HG02973 (cell line): Measurements from ENCODE around the gene STEEP1.

Experiments used
- ATAC-seq: cut with Tn5 transposase; IDR thresholded peaks from one replicate; pipeline ENCODE4 v1.9.1; 2021; ENCODE audit warnings: moderate library complexity; ENCODE audit not compliant: unreplicated experiment

The STEEP1 gene

DNA sequence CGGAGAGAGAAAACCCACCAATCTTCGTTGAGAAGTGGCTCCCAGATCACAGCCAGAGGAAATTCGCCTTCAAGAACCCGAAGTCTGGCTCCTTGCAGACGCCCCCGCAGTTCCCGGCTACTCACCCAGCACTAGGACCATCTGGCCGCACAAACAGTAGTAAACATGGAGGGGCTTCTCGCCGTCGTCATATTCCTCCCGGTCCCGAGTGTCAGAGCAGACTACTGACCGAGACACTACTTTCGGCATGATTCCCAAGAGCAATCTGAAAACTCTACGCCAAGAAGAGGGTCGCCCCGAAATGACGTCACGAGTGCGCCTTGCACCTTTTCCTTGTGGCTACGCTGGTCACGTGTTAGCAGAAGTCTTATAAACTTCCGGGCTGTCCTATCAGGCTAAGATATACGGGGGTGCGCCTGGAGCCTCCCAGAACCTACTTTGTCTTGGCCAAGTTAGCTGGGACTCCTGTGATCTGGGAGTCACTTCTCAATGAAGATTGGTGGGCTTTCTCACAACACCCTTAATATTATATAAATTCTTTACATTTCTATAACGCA lies at the start of gene STEEP1:
Gene STEEP1 (minus strand): TSS at position 303 of the 557 bp plus-strand sequence. CDS start 54 bp downstream, at position 249.
- peak; percentile 90 for ATAC-seq

DNA sequence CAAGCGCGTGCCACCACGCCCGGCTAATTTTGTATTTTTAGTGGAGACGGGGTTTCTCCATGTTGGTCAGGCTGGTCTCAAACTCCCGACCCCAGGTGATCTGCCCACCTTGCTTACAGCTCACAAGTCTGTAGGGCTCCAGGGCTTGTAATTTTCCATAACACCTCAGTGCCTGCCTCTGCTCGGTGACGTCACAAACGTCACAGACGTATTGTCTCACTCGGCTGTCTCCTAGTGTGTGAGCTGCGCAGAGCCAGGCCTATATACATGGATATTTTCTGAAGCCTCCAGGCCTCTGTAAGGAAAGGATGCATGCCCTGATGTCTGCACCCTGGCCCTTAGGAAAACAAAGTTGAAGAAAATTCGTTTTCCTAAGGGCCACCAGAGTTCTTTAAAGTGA lies 49.6 kb upstream of the STEEP1 start:
- ATAC-seq = no peak

DNA sequence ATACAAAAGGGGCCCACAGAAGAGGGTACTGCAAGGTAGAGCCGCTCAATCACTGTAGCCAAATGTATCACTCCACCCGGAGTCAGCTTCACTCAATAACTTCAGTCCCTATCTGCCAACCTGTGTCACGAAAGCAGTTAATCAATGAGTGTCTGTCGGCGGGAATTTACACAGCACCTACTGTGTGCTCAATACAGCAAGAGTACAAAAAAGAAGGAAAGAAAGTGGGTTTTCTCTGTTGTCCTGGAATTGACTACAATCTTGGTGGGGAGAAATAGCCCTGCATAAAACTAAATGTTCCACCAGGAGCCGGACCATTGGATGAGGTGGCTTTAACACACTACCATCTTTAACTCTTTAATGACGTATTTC lies 41.8 kb upstream of the STEEP1 start:
- ATAC-seq = no peak

DNA sequence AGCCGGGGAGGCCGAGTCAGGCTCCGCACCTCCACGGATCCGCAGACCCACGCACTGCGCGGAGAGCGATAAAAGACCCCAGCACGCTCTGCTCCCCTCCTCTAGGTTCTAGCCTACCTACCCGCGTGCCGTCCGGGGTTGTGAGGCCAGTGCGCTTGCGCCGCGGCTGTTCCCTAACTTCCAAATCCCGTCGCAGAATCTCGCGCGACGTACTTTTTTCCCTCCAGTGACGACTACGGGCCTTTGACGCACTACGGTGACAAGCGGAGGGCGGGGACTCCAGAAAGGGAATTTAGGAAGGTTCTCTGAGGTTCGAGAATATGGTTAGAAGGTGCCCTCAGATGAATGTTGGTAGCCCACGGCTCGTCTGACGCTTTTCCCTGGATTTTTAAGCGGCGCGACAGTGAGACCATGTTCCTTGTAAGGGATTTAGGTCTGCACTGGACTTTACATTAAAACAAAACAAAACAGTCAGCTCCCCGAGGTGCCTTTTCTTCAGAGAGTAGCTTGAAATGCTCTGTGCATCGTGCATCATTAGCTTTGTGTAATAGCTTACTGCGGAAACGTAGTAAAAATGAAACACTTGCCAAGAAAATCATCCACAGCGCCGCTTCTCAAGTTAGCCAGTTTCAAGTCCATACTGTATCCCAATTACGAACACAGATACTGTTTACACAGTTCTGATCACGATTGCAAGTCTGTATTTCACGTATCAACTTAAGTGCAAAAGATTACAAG lies 41.2 kb upstream of the STEEP1 start, which contains the start of gene NKRF:
Gene NKRF (minus strand): TSS at position 145 of the 738 bp plus-strand sequence.
- ATAC-seq = peak; percentile 85

DNA sequence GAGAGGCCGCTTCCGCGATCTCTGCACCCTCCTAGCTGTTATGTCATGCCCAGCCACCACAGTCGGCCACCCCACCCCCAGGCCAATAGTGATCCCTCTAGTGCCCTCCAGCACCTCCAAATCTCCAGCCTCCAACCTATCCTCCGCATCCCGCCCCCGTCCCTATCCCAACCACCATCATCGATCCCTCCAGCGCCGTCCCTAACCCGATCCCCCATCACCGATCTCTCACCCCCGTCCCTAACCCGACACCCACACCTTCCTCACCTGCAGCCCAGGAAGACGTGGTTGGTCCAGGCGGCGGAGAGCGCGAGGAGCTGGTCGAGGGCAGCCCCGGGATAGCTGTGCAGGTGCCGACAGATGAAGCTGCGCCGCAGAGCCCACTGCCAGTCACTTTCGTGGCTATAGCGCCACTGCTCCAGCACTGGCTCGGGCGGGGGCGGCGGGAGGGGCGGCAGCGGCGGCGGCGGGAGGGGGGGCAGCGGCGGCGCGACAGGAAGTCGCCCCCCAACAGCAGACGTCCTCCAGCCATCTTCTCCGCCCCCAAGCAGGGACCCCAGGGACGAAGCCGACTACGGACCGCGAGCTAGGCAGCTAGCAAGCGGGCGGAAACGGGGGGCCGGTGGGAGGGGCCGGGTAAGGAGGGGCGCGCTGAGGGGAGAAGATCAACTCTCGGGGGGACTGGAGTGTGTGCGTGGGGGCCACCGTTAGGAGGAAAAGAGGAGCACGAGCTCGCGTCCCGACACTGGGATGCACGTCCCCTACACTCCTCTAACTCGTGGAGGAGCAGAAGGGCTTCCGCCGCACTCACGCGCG lies 40.5 kb upstream of the STEEP1 start:
- ATAC-seq = peak; percentile 24

DNA sequence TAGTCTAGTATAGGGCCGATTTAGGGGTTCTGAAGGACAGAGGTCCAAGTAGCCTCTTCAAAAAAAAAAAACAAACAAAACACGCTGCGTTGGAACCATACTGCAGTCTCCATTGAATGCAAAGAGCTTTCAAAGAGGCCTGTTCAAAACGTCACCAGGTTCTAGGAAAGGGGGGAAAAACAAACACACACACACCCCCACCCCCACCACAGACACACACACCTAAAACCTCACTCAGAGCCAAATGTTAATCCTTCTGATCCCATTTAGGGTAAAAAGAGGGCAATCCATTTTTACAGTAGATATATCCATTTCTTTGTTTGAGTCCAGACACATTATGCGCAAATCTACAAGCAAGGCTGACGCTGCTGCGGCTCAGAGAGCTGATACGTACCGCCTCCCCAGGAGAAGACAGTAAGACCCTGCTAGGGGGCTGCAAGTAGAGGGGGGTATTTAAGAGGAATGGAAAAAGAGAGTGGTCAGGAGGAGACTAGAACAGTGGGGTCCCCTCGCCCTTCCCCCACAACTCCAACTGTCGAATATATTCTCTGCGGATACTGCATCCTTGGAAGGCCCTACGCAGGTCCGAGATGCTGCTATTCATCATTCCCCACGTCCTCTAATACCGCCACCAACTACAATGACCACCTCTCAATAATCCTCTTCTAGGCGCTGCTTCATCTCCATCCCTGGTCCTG lies 39.7 kb upstream of the STEEP1 start:
- ATAC-seq = no peak

DNA sequence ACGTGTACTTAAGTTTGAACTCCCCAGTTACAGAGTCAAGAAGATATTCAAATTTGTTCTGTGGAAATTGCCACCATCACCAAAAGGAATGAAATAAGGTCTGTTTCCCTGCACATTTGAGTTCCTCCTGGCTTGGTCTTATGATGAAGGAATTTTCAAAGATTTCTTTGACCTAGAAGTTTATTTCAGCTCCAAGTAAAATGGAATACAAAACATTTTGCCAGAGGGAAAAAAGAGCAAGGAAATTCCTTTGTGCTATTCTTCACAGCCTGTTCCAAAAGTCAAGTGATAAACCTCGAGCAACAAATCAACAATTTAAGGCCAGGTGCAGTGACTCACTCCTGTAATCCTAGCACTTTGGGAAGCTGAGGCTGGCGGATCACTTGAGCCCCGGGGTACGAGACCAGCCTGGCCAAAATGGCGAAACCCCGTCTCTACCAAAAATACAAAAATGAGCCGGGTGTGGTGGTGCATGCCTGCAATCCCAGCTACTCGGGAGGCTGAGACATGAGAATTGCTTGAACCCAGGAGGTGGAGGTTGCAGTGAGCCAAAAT lies 37.6 kb upstream of the STEEP1 start:
- ATAC-seq = no peak

DNA sequence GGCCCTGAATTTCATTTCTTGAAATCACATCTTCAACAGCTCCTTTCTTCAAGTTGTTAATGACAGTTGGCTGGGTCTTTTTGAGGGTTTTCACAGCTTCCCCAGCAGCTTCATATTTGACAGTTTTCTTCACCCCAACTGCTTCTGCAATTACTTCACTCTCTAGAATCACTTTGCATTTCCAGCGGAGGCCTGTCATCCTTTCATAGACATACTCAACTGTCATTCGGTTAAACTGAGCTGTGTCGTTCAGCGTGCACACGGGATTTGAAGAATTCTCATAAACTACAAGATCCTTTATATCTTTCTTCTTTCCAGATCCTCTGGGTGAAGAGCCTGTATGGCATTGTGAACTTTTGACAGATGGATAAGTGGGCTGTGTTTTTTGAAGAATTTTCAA lies 24.6 kb upstream of the STEEP1 start:
- no peak for ATAC-seq

DNA sequence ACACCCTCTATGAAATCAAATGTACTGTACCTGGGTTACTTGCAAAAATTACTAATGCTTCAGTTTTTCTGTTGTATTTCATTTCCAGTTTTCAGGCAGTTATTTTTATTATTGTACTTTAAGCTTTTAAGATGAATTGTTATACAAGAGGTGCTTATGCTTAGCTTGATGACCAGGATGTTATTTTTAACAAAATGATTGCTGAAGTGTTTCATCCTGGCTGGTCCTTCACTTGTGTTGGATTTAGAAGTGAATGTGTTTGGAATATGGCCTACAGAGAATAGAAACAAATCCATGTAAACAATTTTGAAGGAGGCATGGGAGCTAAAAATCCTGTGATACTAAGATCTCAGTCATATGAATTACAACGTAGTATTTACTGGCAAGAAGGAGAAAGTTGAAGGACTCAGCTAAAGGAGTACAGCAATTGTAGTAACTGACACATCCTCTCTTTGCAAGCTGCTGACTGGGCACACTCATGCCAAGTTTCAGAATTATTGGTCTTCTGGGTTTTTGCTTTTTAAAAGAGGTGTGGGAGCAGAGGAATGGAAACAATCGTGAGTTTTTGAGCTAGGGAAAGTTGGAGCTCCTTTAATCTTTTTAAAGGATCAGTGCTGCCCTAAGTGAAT lies 18.3 kb upstream of the STEEP1 start:
- no peak for ATAC-seq

DNA sequence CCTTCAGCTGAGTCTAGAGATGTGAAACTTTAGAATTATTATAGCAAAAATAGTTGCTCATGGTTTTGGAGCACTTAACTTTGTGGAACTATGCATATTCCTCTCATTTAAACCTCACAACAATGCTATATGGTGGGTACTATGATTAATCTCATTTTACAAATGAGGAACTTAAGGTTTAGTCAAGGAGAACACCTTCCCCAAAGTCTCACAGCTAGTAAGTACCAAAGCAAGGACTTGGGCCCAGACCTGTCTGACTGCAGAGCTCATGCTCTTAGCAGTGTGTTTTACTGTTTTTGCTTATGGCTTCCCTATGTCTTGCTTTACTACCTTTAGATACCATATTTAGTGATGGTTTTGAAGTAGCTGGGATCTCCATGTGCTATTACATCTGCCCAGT lies 14.2 kb upstream of the STEEP1 start:
- no peak for ATAC-seq

DNA sequence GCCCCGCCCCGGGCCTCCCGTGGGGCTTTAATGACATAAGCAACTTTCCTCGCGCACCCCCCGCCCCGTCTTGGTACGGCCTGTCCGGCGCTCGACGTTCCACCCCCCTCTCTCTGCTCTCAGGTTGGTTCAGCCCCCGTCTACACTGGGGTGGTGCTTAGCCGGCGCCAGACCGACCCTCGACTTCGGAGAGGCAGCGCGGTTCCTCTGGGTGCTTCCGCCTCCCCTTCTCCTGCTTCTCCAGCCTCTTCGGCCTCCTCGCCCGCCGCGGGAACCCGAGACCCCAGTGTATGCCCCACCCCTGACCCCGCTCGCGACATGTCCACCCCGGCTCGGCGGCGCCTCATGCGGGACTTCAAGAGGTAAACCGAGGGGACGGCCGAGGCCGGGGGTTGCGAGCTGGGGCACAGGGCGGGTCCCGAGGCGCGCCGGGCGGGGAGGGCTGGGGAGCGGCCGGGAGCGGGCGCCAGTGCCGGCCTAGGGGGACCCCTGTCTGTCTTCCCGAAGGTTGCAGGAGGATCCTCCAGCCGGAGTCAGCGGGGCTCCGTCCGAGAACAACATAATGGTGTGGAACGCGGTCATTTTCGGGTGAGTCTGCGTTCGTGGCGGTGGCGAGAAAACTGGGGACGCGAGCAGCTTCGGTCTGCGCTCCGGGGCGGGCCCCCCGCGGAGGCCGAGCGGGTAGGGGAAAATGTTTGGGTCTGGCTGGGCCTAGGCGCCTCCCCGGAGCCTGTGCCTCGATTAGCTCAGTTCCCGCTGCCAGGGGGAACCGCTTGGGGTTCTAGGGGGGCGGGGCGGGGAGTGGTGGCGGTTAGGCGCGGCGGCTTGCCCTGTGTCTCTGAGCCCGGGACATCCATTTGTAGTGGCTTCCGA lies 9.4 kb upstream of the STEEP1 start, which contains the start of gene UBE2A:
Gene UBE2A (plus strand): TSS at position 170 of the 873 bp plus-strand sequence. CDS start 149 bp downstream, at position 319.
- peak; percentile 66 for ATAC-seq

DNA sequence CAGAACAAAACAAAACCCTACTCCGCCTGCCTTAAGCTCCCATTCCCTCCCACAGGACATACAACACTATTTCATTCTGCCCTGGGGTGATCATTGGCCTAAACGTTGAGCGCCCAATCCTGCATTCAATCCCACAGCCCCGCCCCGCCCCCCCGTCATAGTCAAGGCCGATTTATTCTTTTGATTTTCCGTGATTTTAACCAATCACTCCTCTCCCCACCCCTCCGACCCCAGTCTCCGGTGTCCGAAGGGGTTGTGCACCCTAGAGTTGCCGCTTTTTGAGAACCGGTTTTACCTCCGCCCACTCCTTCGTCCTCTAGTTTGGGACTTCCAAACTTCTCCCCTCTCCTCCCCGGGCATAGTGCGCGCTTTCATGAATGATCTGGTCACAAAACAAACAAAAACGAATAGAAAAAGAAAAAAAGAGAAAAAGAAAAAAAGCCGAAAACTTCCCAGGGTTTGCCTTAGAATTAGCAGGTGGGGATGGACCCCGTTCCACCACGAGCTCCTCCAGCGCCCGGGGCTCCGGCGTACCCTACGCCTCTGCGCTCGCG lies 8.7 kb upstream of the STEEP1 start:
- peak; percentile 79 for ATAC-seq

DNA sequence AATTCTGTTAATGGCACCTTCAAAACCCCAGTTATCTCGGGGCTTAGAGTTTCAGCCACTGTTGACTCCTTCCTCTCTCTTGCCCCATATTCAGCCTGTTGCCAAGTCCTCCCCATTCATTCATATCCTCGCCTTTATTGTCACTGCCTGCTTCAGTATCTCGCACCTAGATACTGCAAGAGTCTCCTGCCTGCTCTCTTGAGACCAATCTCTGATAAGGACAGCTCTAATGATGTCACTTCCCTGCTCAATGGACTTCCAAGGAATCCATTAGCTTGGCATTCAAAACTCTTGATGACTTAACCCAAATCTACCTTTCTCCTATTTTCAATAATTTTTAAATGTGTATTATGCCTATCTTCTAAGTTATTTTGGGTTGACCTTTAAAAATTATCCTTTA lies 8.0 kb upstream of the STEEP1 start:
- no peak for ATAC-seq

DNA sequence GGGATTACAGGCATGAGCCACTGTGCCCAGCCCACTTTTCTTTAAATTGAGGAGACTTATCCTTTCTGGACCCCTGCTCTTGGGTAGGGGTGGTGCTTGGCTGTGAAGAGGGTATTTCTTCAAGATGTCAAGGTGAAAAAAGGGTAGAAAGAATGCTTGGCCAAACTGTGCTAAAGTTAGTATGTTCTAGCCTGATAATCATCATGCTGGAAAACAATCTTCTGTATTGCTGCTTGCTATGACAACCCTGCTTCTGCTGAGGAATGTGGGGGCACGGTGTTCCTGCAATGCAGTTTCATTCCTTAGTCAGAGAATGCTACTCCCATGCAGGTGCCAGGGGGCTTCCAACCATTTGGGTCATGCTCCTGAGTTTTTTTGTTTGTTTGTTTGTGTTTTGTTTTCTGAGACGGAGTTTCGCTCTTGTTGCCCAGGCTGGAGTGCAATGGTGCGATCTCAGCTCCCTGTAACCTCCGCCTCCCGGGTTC lies 5.2 kb upstream of the STEEP1 start:
- no peak for ATAC-seq

DNA sequence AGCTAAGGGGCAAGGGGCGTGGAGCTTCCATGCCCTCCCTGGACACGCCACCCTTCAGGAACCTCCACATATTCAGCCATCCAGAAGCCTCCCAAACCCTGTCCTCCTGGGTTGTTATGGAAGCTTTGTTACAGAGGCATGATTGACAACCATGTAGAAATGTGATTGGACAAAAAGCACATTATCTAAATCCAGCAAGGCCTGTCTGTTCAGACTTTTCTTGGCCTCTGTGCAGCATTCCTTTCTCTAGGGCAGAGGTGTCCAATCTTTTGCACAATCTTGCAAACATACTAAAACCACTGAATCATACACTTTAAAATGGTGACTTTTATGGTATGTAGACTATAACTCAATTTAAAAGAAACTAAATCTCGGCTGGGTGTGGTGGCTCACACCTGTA lies 12.7 kb downstream of the STEEP1 start:
- no peak for ATAC-seq

DNA sequence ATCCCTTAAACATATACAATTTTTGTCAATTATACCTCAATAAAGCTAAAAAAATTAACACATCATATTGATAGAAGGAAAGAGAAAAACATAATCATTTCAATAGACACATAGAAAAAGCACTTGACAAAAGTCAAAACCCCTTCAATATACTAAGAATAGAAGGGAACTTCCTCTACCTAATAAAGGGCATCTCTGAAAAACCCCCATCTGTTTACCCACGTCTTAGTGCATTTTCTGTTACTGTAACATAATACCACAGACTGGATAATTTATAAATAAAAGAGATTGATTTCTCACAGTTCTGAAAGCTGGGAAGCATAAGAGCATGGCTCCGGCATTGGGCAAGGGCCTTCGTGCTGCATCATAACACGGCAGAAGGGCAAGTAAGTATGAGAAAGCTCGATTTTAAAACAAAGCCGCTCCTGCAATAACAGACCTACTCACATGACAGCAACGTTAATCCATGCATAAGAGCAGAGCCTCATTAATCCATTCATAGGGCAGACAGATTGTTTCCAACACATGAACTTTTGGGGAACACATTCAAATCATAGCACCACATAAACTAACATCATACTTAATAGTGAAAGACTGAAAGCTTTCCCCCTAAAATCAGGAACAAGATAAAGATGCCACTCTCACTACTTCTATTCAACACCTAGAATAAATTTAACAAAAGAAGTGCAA lies 15.7 kb downstream of the STEEP1 start:
- no peak for ATAC-seq

DNA sequence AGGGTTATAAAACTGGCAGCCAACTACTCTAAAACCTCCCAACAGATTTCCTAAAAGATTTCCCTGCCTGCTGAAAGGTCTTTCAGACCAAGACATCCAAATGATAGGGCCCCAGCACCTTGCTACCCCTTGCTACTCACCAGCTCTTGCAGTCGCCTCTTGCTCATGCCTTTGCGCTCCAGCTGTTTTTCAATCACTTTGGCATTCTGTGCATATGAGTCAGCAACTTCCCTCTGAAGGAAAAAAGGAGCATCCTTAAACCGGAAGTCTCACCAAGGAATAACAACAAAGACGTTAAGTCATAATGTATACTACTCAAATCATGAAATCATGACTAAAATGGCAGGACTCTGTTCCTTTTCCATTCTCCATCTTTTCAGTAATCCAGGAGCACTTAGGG lies 24.0 kb downstream of the STEEP1 start:
- ATAC-seq = no peak

DNA sequence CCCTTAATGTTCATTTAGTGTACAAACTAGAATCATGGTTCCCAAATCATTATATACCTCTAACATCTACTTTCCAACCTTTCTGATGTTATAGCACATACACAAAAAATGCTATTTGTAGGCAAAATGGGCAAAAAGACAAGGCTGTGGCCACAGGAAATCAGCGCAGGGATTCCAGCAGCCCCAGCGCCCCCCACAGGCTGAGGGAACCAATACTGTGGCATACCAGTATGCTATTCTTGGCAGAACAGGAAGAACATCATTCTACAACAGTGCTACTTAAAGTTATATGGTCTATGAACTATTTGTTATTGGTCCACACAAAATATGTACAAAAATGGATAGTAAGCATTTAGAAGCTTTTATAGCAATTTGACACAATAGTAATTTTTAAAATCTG lies 25.3 kb downstream of the STEEP1 start:
- no peak for ATAC-seq
